Bronchial epithelial cell (primary cell): Measurements from ENCODE around the gene CDH6. TPM values are rescaled to one million over a fixed set of nuclear protein-coding genes. Genes with fewer than 3 reads are reported as not detected.
A peak's percentile ranks its signal among the peaks of the same experiment; 100 is the strongest.

Source experiments
- DNase-seq: peaks from one replicate; pipeline ENCODE4 v3.0.0-alpha.2; 2010; ENCODE audit warnings: low read depth
- FAIRE-seq: peaks from 2 replicates; lab custom pipeline; 2011; peaks lifted over from hg19 to GRCh38; lab: Jason Lieb, UNC
- H3K27me3 ChIP-seq: 2 replicates; pipeline ENCODE4 v1.5.1; 2011; ENCODE audit warnings: low read length; ENCODE audit not compliant: control insufficient read depth, insufficient read depth
- H3K36me3 ChIP-seq: 2 replicates; pipeline ENCODE4 v1.5.1; 2011; ENCODE audit warnings: low read length; ENCODE audit not compliant: control insufficient read depth, insufficient read depth
- H3K4me3 ChIP-seq: 2 replicates; pipeline ENCODE4 v1.5.1; 2011; ENCODE audit warnings: mild to moderate bottlenecking, low read depth, low read length, control low read depth
- total RNA-seq: library from RNA; depleted of rRNA; stranded (reverse); fragments of >200 nt; gene quantifications from 2 replicates; pipeline ENCODE4 v1.2.1, GENCODE V29; 2014
- TF ChIP-seq, protein P1 (sequence below): IDR thresholded peaks from 2 replicates; pipeline ENCODE4 v1.5.1; 2011; ENCODE audit warnings: mild to moderate bottlenecking, moderate library complexity, low read length, control low read depth, inconsistent platforms; ENCODE audit not compliant: insufficient read depth, severe bottlenecking

Gene CDH6
- total RNA-seq, 1 donor from 2014 or later = 9.5 TPM

DNA sequence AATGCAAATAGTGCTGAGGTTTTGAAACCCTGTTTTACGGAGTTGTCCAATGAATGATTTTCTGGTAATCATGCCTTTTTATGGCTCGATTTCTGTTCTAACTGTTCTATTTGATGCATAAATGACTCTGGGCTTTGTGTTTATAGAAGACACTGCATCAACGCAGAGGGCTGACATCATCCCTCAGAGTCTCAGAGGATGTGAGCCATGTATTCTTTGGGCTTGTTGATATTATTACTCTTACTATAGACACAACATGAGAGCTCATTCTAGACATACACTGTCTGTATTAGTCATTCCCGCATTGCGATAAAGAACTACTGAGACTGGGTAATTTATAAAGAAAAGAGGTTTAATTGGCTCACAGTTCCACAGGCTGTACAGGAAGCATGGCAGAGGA lies 31.6 kb downstream of the CDH6 start:
- Histone ChIP-seq H3K4me3 (no peak overlapping the region), H3K36me3 (no peaks in the 10 kb centered on the region), H3K27me3 (no peaks in the 10 kb centered on the region)
- DNase-seq (peak; percentile 54), FAIRE-seq (no peak)
- TF ChIP-seq, protein P1, sequence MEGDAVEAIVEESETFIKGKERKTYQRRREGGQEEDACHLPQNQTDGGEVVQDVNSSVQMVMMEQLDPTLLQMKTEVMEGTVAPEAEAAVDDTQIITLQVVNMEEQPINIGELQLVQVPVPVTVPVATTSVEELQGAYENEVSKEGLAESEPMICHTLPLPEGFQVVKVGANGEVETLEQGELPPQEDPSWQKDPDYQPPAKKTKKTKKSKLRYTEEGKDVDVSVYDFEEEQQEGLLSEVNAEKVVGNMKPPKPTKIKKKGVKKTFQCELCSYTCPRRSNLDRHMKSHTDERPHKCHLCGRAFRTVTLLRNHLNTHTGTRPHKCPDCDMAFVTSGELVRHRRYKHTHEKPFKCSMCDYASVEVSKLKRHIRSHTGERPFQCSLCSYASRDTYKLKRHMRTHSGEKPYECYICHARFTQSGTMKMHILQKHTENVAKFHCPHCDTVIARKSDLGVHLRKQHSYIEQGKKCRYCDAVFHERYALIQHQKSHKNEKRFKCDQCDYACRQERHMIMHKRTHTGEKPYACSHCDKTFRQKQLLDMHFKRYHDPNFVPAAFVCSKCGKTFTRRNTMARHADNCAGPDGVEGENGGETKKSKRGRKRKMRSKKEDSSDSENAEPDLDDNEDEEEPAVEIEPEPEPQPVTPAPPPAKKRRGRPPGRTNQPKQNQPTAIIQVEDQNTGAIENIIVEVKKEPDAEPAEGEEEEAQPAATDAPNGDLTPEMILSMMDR = no peak

DNA sequence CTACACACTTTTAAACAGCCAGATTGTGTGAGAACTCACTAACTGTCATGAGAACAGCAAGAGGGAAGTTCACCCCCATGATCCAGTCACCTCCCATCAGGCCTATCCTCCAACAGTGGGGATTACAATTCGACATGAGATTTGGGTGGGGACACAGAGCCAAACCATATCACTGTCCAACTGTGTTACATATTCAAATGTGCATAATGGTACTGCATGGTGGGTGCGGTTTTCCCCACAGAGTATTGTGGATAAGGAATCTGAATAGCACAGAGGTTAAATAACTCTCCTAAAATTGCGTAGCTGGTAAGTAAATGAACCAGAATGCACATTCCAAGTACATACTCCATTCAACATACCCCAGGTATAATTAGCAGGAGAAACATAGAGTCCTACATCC lies 32.1 kb downstream of the CDH6 start:
- no peak overlapping the region for H3K4me3 ChIP-seq
- FAIRE-seq = no peak
- TF ChIP-seq, protein P1 = no peak

DNA sequence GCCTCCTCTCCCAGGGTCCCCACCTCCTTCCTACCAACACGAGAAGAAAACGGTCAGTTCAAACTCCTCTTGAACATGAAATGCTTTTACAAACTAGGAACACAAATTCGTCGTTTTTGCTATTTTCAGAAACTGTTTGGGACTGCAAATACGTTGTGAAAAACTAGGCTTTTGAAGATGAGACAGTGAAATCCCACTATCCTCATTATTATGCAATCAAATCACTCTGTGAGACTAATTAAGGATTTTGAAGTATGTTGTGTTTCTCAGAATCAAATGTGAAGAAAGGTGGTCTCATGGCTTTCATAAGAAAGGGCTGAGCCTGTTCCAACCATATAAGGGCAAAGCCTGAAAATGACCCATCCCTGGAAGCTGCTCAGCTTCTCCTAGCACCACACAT lies 33.2 kb downstream of the CDH6 start:
- H3K36me3 ChIP-seq = no peaks in the 10 kb centered on the region
- no peak for FAIRE-seq

More for the DNA sequence above, 32.1 kb downstream of the CDH6 start:
- H3K36me3 ChIP-seq = no peaks in the 10 kb centered on the region
- no peak for DNase-seq
- no peaks in the 10 kb centered on the region for H3K27me3 ChIP-seq

DNA sequence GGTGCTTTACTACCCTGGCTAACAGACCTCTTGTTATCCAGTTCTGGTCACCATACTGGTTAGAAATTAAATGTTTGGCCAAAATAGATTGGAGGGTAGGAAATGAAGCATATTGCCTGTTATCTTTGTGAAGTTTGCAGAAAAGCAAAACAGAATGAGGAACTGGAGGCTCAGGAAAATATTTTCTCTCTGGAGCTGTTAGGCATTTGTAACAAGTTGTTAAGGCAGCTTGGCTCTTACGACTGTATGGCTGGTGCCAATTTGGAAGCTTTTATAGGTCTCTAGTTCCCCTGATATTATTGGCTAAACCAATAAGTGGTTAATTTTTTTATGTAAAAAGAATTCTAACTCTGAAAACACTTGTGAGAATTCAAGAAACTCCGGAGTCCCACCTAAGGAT lies 35.8 kb downstream of the CDH6 start:
- no peak for DNase-seq
- no peak overlapping the region for H3K4me3 ChIP-seq
- no peak for FAIRE-seq
- no peaks in the 10 kb centered on the region for H3K36me3 ChIP-seq
- TF ChIP-seq, protein P1 = no peak
- no peaks in the 10 kb centered on the region for H3K27me3 ChIP-seq

More for the DNA sequence above, 33.2 kb downstream of the CDH6 start:
- TF ChIP-seq, protein P1 = no peak
- Histone ChIP-seq H3K27me3 (no peaks in the 10 kb centered on the region), H3K4me3 (no peak overlapping the region)
- DNase-seq = no peak

DNA sequence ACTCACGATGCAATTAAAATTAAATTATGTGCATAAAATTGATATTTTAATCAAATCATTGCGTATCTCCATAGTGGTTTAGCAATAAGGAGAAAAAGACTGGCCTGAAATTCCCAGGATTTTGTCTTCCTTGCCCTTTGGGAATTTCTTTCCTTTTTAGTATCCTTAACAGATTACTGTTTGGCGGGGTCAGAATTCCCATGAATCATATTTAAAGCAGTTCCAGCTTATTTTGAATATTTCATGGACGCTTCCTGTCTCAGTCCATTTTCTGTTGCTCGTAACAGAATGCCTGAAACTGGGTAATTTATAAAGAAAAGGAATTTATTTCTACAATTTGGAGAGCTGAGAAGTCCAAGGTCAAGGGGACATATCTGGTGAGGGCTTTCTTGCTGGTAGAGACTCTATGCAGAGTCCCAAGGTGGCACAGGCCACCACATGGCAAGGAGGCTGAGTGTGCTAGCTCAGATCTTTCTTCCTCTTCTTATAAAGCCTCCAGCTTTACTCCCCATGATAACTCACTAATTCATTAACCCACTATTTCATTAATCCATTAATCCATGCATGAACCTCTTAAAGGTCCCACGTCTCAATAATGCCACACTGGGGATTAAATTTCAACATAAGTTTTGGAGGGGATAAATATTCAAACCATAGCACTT lies 37.8 kb downstream of the CDH6 start:
- TF ChIP-seq, protein P1 = no peak
- no peak for DNase-seq

More for the DNA sequence above, 37.8 kb downstream of the CDH6 start:
- Histone ChIP-seq H3K4me3 (no peak overlapping the region), H3K36me3 (no peaks in the 10 kb centered on the region), H3K27me3 (no peaks in the 10 kb centered on the region)
- no peak for FAIRE-seq
